GM23338 (cell line): ENCODE data around the gene EIF3A. TPM values are rescaled to one million over a fixed set of nuclear protein-coding genes. Genes with fewer than 3 reads are reported as not detected.

Source experiments
- ATAC-seq: fragments of 200-7000 bp; cut with Tn5 transposase; 3 replicates; pipeline ENCODE4 v1.9.1; 2020
- DNase-seq: peaks from one replicate; pipeline ENCODE4 v3.0.0-alpha.2; 2015; ENCODE audit warnings: low spot score
- H2AFZ ChIP-seq: fragments of 200-600 bp; sonication (generic); 2 replicates; pipeline ENCODE4 v1.8.0; 2016; ENCODE audit warnings: antibody characterized with exemption, mild to moderate bottlenecking, moderate library complexity
- H3F3A ChIP-seq: fragments of 200-600 bp; sonication (generic); replicated peaks from 2 replicates; pipeline ENCODE4 v1.8.0; 2017; ENCODE audit warnings: antibody characterized with exemption, mixed run types, low read depth
- H3K27ac ChIP-seq: fragments of 200-600 bp; sonication (generic); 2 replicates; pipeline ENCODE4 v1.6.1; 2016; ENCODE audit warnings: low read depth
- H3K27me3 ChIP-seq: fragments of 200-600 bp; sonication (generic); 2 replicates; pipeline ENCODE4 v1.8.0; 2016; ENCODE audit warnings: mild to moderate bottlenecking, mixed run types, moderate library complexity; ENCODE audit not compliant: insufficient read depth
- H3K36me3 ChIP-seq: fragments of 200-600 bp; sonication (generic); 2 replicates; pipeline ENCODE4 v1.8.0; 2016; ENCODE audit warnings: mild to moderate bottlenecking; ENCODE audit not compliant: insufficient read depth
- H3K4me1 ChIP-seq: fragments of 200-600 bp; sonication (generic); 2 replicates; pipeline ENCODE4 v1.8.0; 2016; ENCODE audit warnings: mild to moderate bottlenecking, moderate library complexity; ENCODE audit not compliant: insufficient read depth
- H3K4me2 ChIP-seq: fragments of 200-600 bp; sonication (generic); 2 replicates; pipeline ENCODE4 v1.7.1; 2017; ENCODE audit warnings: mixed run types
- H3K4me3 ChIP-seq: fragments of 200-600 bp; sonication (generic); 2 replicates; pipeline ENCODE4 v1.6.1; 2016; ENCODE audit warnings: mixed run types
- H3K79me2 ChIP-seq: fragments of 200-600 bp; sonication (generic); replicated peaks from 2 replicates; pipeline ENCODE4 v1.8.0; 2017; ENCODE audit warnings: mild to moderate bottlenecking; ENCODE audit not compliant: insufficient read depth
- H3K9me2 ChIP-seq: fragments of 200-600 bp; sonication (generic); 2 replicates; pipeline ENCODE4 v1.8.0; 2017; ENCODE audit not compliant: insufficient read depth
- H4K20me1 ChIP-seq: fragments of 200-600 bp; sonication (generic); replicated peaks from 2 replicates; pipeline ENCODE4 v1.8.0; 2017; ENCODE audit warnings: mild to moderate bottlenecking; ENCODE audit not compliant: insufficient read depth
- H3K27ac Mint-ChIP-seq: 2 replicates; pipeline ENCODE4 v1.8.0; 2020; ENCODE audit warnings: inconsistent platforms, mild to moderate bottlenecking, moderate library complexity, mixed read lengths
- H3K27me3 Mint-ChIP-seq: 3 replicates; pipeline ENCODE4 v1.8.0; 2022; ENCODE audit warnings: low read depth, mild to moderate bottlenecking, moderate library complexity, mixed read lengths, inconsistent platforms; ENCODE audit not compliant: insufficient read depth, poor library complexity
- H3K36me3 Mint-ChIP-seq: 3 replicates; pipeline ENCODE4 v1.8.0; 2021; ENCODE audit warnings: low read depth, mild to moderate bottlenecking, inconsistent platforms, moderate library complexity, mixed read lengths
- H3K4me1 Mint-ChIP-seq: 3 replicates; pipeline ENCODE4 v1.8.0; 2020; ENCODE audit warnings: mild to moderate bottlenecking, inconsistent platforms, mixed read lengths
- H3K4me3 Mint-ChIP-seq: 3 replicates; pipeline ENCODE4 v1.8.0; 2021; ENCODE audit warnings: moderate library complexity, mild to moderate bottlenecking, inconsistent platforms, mixed read lengths
- H3K9me3 Mint-ChIP-seq: 3 replicates; pipeline ENCODE4 v1.8.0; 2020; ENCODE audit warnings: moderate library complexity, mild to moderate bottlenecking, inconsistent platforms, mixed read lengths
- CREB1 ChIP-seq: fragments of 250-450 bp; sonication (Bioruptor Pico); IDR thresholded peaks from 2 replicates; pipeline ENCODE4 v1.5.0; 2020; ENCODE audit warnings: low read depth, mild to moderate bottlenecking, moderate library complexity
- CTCF ChIP-seq, 2 experiments: fragments of 200-600 bp in 1 of 2; sonication (generic) in 1 of 2; conservative IDR thresholded peaks; 2 replicates each; pipeline versions ENCODE4 v1.5.1 to v1.6.1; 2016 to 2017; ENCODE audit warnings: antibody characterized with exemption in 2 of 2, low read depth in 2 of 2, mild to moderate bottlenecking in 2 of 2, moderate library complexity in 1 of 2
- ETS1 ChIP-seq: IDR thresholded peaks from 2 replicates; pipeline ENCODE4 v1.6.1; 2016; ENCODE audit warnings: antibody characterized with exemption
- EZH2 ChIP-seq: fragments of 200-600 bp; sonication (generic); IDR thresholded peaks from one replicate; pipeline ENCODE4 v1.8.0; 2017; ENCODE audit warnings: antibody characterized with exemption, mild to moderate bottlenecking, low read depth; ENCODE audit not compliant: unreplicated experiment
- EZH2phosphoT487 ChIP-seq: fragments of 200-600 bp; sonication (generic); IDR thresholded peaks from one replicate; pipeline ENCODE4 v1.8.1; 2018; ENCODE audit warnings: antibody characterized with exemption; ENCODE audit not compliant: unreplicated experiment
- JUNB ChIP-seq: IDR thresholded peaks from one replicate; pipeline ENCODE4 v1.6.1; 2016; ENCODE audit warnings: antibody characterized with exemption; ENCODE audit not compliant: unreplicated experiment
- NANOG ChIP-seq: IDR thresholded peaks from 2 replicates; pipeline ENCODE4 v1.6.1; 2016; ENCODE audit warnings: antibody characterized with exemption, borderline replicate concordance
- POLR2AphosphoS5 ChIP-seq: IDR thresholded peaks from 2 replicates; pipeline ENCODE4 v1.6.1; 2016; ENCODE audit warnings: antibody characterized with exemption, low read depth
- REST ChIP-seq: IDR thresholded peaks from one replicate; pipeline ENCODE4 v1.6.1; 2018; ENCODE audit warnings: antibody characterized with exemption; ENCODE audit not compliant: unreplicated experiment
- STAT1 ChIP-seq: IDR thresholded peaks from one replicate; pipeline ENCODE4 v1.6.1; 2016; ENCODE audit warnings: antibody characterized with exemption; ENCODE audit not compliant: unreplicated experiment
- ZNF114 ChIP-seq: fragments of 250-450 bp; sonication (Bioruptor Pico); IDR thresholded peaks from 2 replicates; pipeline ENCODE4 v1.5.0; 2020; ENCODE audit warnings: mild to moderate bottlenecking, moderate library complexity
- ZNF331 ChIP-seq: fragments of 250-450 bp; sonication (Bioruptor Pico); IDR thresholded peaks from 2 replicates; pipeline ENCODE4 v1.5.0; 2020; ENCODE audit warnings: low read depth, mild to moderate bottlenecking, moderate library complexity
- ZNF462 ChIP-seq: fragments of 250-450 bp; sonication (Bioruptor Pico); IDR thresholded peaks from 2 replicates; pipeline ENCODE4 v1.5.0; 2020; ENCODE audit warnings: mild to moderate bottlenecking, moderate library complexity
- polyA plus RNA-seq: library from polyadenylated mRNA; unstranded; fragments of >200 nt; fragmentation: Nextera tagmentation; extraction: Ambion mirVana; gene quantifications from 2 replicates; pipeline ENCODE4 v1.2.1, GENCODE V29; 2016
- total RNA-seq: library from RNA; depleted of rRNA; stranded (reverse); fragments of >200 nt; shearing (Covaris generic); gene quantifications from 2 replicates; pipeline ENCODE4 v1.2.3, GENCODE V29; 2014

EIF3A gene
- total and polyA plus RNA-seq, 2 experiments from 2014 or later: 152 to 170 TPM

DNA sequence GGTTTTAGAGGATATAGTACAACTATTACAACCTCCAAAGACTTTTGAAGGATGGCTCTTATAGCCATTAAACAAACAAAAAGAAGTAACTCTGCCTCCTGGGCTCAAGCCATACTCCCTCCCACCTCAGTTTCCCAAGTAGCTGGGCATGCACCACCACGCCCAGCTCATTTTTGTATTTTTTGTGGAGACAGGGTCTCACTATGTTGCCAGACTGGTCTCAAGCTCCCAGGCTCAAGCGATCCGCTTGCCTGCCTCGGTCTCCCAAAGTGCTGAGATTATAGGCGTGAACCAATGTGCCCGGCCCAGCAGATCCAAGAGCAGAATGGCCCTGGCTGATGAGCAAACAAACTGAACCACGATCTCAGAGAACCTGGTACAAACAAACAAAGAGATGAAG lies 35.1 kb downstream of the EIF3A start:
- Histone ChIP-seq H2AFZ (no peak overlapping the region), H3K4me3 (no peak overlapping the region), H3K36me3 (peaks cover 98% of the 10 kb centered on the region), H3K9me2 (no peaks in the 10 kb centered on the region), H3K79me2 (peaks cover 97% of the 10 kb centered on the region), H3F3A (peaks cover 22% of the 10 kb centered on the region), H3K27me3 (no peaks in the 10 kb centered on the region), H3K27ac (no peak overlapping the region), H3K4me1 (no peaks in the 10 kb centered on the region), H3K4me2 (no peak overlapping the region), H4K20me1 (peaks cover 77% of the 10 kb centered on the region)
- H3K4me1 Mint-ChIP-seq: no peaks in the 10 kb centered on the region
- H3K4me3 Mint-ChIP-seq: no peak overlapping the region
- no peak for TF ChIP-seq ZNF114 (CRISPR knock-in tag)
- TF ChIP-seq JUNB: no peak
- no peak for TF ChIP-seq ETS1
- no peak for TF ChIP-seq EZH2
- no peak for TF ChIP-seq EZH2phosphoT487
- no peak for TF ChIP-seq REST
- no peak for TF ChIP-seq STAT1
- no peak for TF ChIP-seq NANOG
- TF ChIP-seq POLR2AphosphoS5: no peak
- TF ChIP-seq CREB1: no peak
- TF ChIP-seq CTCF (conservative IDR thresholded peaks at IDR 0.05; ENCODE audit: low read depth in 2 of 2): no peak
- no peak for TF ChIP-seq ZNF331 (CRISPR knock-in tag)
- TF ChIP-seq ZNF462 (CRISPR knock-in tag): no peak
- peaks cover 100% of the 10 kb centered on the region for H3K36me3 Mint-ChIP-seq
- ATAC-seq (no peak), DNase-seq (no peak)
- no peaks in the 10 kb centered on the region for H3K9me3 Mint-ChIP-seq
- no peak overlapping the region for H3K27ac Mint-ChIP-seq
- H3K27me3 Mint-ChIP-seq: peaks cover 10% of the 10 kb centered on the region
